T-cell (primary cell): ENCODE results near the gene AP3S2. TPM values are rescaled to one million over a fixed set of nuclear protein-coding genes. Genes with fewer than 3 reads are reported as not detected.
A peak's percentile ranks its signal among the peaks of the same experiment; 100 is the strongest.

ENCODE experiments used
- ATAC-seq, 4 experiments: fragments of 200-7000 bp in 3 of 4; fragments of 150-1000 bp in 1 of 4; cut with Tn5 transposase; replicated peaks in 1 of 4; 1 replicate in 3 of 4; 2 replicates in 1 of 4; pipeline ENCODE4 v1.10.0; 2021; ENCODE audit warnings: moderate library complexity in 3 of 4, mild to moderate bottlenecking in 2 of 4, moderate number of reproducible peaks in 1 of 4
- CTCF ChIA-PET, 2 donors: fragments of 300-600 bp; sonication (Branson Sonifier 250); formaldehyde crosslinking; loops; one replicate each; lab custom pipeline; 2022; ENCODE audit warnings: antibody characterized with exemption in 2 of 2; lab: Charles Lee
- POLR2A ChIA-PET, 2 donors: fragments of 300-600 bp; sonication (Branson Sonifier 250); formaldehyde crosslinking; loops; one replicate each; lab custom pipeline; 2022; ENCODE audit warnings: antibody characterized with exemption in 2 of 2; lab: Charles Lee
- DNase-seq, 35 experiments: peaks; one replicate each; pipeline versions ENCODE4 v3.0.0 to v3.0.0-alpha.2; 2013 to 2023
- H3K27ac ChIP-seq: one replicate; pipeline ENCODE4 v1.5.1; 2013; ENCODE audit warnings: low read length
- H3K27me3 ChIP-seq, 2 experiments: replicated peaks in 1 of 2; 1 replicate in 1 of 2; 2 replicates in 1 of 2; pipeline versions ENCODE4 v1.6.1 to v1.7.0; 2013; ENCODE audit warnings: low read length in 1 of 2, mixed read lengths in 1 of 2; ENCODE audit not compliant: control insufficient read depth in 2 of 2, insufficient read depth in 2 of 2; ENCODE audit errors: extremely low read depth in 1 of 2
- H3K36me3 ChIP-seq, 2 donors: 1 replicate in 1 of 2; 2 replicates in 1 of 2; pipeline versions ENCODE4 v1.6.1 to v1.7.0; 2013; ENCODE audit warnings: low read length in 1 of 2; ENCODE audit not compliant: control insufficient read depth in 2 of 2, insufficient read depth in 1 of 2; ENCODE audit errors: extremely low read depth in 1 of 2
- H3K4me1 ChIP-seq, 2 experiments: 1 replicate in 1 of 2; 2 replicates in 1 of 2; pipeline versions ENCODE4 v1.6.1 to v1.7.0; 2013; ENCODE audit warnings: low read length in 2 of 2, mixed read lengths in 1 of 2; ENCODE audit not compliant: insufficient read depth in 2 of 2, control insufficient read depth in 1 of 2; ENCODE audit errors: extremely low read depth in 1 of 2
- H3K4me3 ChIP-seq, 2 donors: 1 replicate in 1 of 2; 2 replicates in 1 of 2; pipeline versions ENCODE4 v1.5.1 to v1.7.0; 2013; ENCODE audit warnings: mild to moderate bottlenecking in 2 of 2, low read length in 1 of 2, moderate library complexity in 1 of 2; ENCODE audit not compliant: control insufficient read depth in 1 of 2; ENCODE audit errors: extremely low read depth in 1 of 2
- H3K9me3 ChIP-seq: 2 replicates; pipeline ENCODE4 v1.7.0; 2013
- H3K27ac Mint-ChIP-seq, 2 donors: one replicate each; pipeline ENCODE4 v1.8.0; 2020 to 2021; ENCODE audit warnings: mild to moderate bottlenecking in 2 of 2, mixed read lengths in 2 of 2
- H3K27me3 Mint-ChIP-seq, 2 donors: one replicate each; pipeline ENCODE4 v1.8.0; 2021 to 2022; ENCODE audit warnings: mixed read lengths in 2 of 2
- H3K36me3 Mint-ChIP-seq: one replicate; pipeline ENCODE4 v1.8.0; 2021; ENCODE audit warnings: mixed read lengths
- H3K4me1 Mint-ChIP-seq, 3 donors: one replicate each; pipeline ENCODE4 v1.8.0; 2020 to 2022; ENCODE audit warnings: mixed read lengths in 3 of 3, mild to moderate bottlenecking in 1 of 3
- H3K4me3 Mint-ChIP-seq, 3 donors: one replicate each; pipeline ENCODE4 v1.8.0; 2020 to 2022; ENCODE audit warnings: mild to moderate bottlenecking in 3 of 3, mixed read lengths in 3 of 3, moderate library complexity in 3 of 3
- H3K9me3 Mint-ChIP-seq, 3 donors: one replicate each; pipeline ENCODE4 v1.8.0; 2020 to 2022; ENCODE audit warnings: mixed read lengths in 3 of 3
- WGBS: methylation state at CpG from one replicate; pipeline ENCODE4 v1.1.5; 2013; ENCODE audit warnings: missing lambda C conversion rate; ENCODE audit not compliant: insufficient coverage; 5-methylcytosine and 5-hydroxymethylcytosine counted together
- total RNA-seq, 35 experiments: library from RNA in 6 of 35; stranded (reverse) in 6 of 35; fragments of 120-200 nt in 1 of 35; gene quantifications; one replicate each; pipeline versions ENCODE4 v1.2.1 to v1.2.4 and lab custom pipeline; 2013 to 2026

AP3S2 gene
- total RNA-seq, 5 donors from 2014 or later (not counting 1 experiment from before 2014, with no cell fraction given): 22.8 to 30.5 (median 24.9) TPM

- Mint-ChIP-seq H3K27ac (no peak within 1 kb of the TSS), H3K36me3 (no peaks in the 10 kb centered on the region), H3K4me3 (peak within 1 kb of the TSS in 2 of 3 donors; percentile 41 to 42), H3K9me3 (no peaks in the 10 kb centered on the region), H3K4me1 (peaks cover 0 to 7% (median 6%) of the 10 kb centered on the region in 3 donors), H3K27me3 (peaks cover 29 to 45% of the 10 kb centered on the region in 2 donors)
- 14% methylated on average over 50 of the region's 57 CpGs for WGBS
- H3K27ac ChIP-seq: no peak within 1 kb of the TSS
- ATAC-seq: peak; percentile 33 to 56 (median 43)
- ChIA-PET POLR2A (no interaction called here), CTCF (interaction anchor here in 1 of 2 donors (0.5 to 0.6 kb wide), 2 partner anchors 15 to 556 kb away, joined by 3 to 4 read pairs; no protein-coding TSS in a partner anchor)
- peak in 3 of 35 experiments; percentile 9 to 14 (median 10) for DNase-seq
- H3K4me1 ChIP-seq: peaks cover 0 to 5% of the 10 kb centered on the region in 2 experiments
- peak within 1 kb of the TSS in 1 of 2 donors; percentile 66 for H3K4me3 ChIP-seq
- peaks cover 0 to 43% of the 10 kb centered on the region in 2 experiments for H3K27me3 ChIP-seq
- no peaks in the 10 kb centered on the region for H3K9me3 ChIP-seq
- H3K36me3 ChIP-seq: no peaks in the 10 kb centered on the region
These were observed 19.0 kb upstream of the AP3S2 start, which contains the start of gene ARPIN for GRCh38 chr15:89912674-89913396. Gene ARPIN, minus strand, starts transcription at chr15:89912952. Its CDS starts 117 bp downstream, at chr15:89912835.

- H3K36me3 Mint-ChIP-seq: no peaks in the 10 kb centered on the region
- Histone ChIP-seq H3K27ac (no peak overlapping the region), H3K36me3 (no peaks in the 10 kb centered on the region), H3K9me3 (no peaks in the 10 kb centered on the region), H3K4me3 (no peak overlapping the region), H3K4me1 (peaks cover 0 to 5% of the 10 kb centered on the region in 2 experiments), H3K27me3 (peaks cover 0 to 43% of the 10 kb centered on the region in 2 experiments)
- H3K9me3 Mint-ChIP-seq: no peaks in the 10 kb centered on the region
- peaks cover 0 to 7% (median 6%) of the 10 kb centered on the region in 3 donors for H3K4me1 Mint-ChIP-seq
- ChIA-PET CTCF (no interaction called here), POLR2A (no interaction called here)
- H3K27me3 Mint-ChIP-seq: peaks cover 29 to 46% of the 10 kb centered on the region in 2 donors
- WGBS: 55% methylated on average over 21 of the region's 36 CpGs
- no peak for ATAC-seq
- no peak overlapping the region for H3K27ac Mint-ChIP-seq
- peak overlapping the region in 2 of 3 donors; percentile 15 to 41 for H3K4me3 Mint-ChIP-seq
- no peak for DNase-seq
These were observed 18.4 kb upstream of the AP3S2 start for GRCh38 chr15:89912145-89912673.

- ATAC-seq (no peak), DNase-seq (no peak)
- Mint-ChIP-seq H3K27ac (no peak overlapping the region), H3K36me3 (no peaks in the 10 kb centered on the region), H3K4me3 (peak overlapping the region in 1 of 3 donors; percentile 15), H3K4me1 (peaks cover 0 to 7% (median 6%) of the 10 kb centered on the region in 3 donors), H3K27me3 (peaks cover 29 to 46% of the 10 kb centered on the region in 2 donors), H3K9me3 (no peaks in the 10 kb centered on the region)
- Histone ChIP-seq H3K27ac (no peak overlapping the region), H3K4me3 (no peak overlapping the region), H3K36me3 (no peaks in the 10 kb centered on the region), H3K27me3 (peaks cover 0 to 46% of the 10 kb centered on the region in 2 experiments), H3K4me1 (peaks cover 0 to 5% of the 10 kb centered on the region in 2 experiments), H3K9me3 (no peaks in the 10 kb centered on the region)
- POLR2A ChIA-PET: no interaction called here
- CTCF ChIA-PET: no interaction called here
- WGBS: 77% methylated on average over 2 of the region's 6 CpGs
These were observed 17.3 kb upstream of the AP3S2 start for GRCh38 chr15:89910891-89911626.

GRCh38 chr15:89909611-89910010 is 15.8 kb upstream of the AP3S2 start:
- ChIA-PET CTCF (no interaction called here), POLR2A (no interaction called here)
- Mint-ChIP-seq H3K4me1 (peaks cover 0 to 7% (median 6%) of the 10 kb centered on the region in 3 donors), H3K36me3 (no peaks in the 10 kb centered on the region), H3K27ac (no peak overlapping the region), H3K9me3 (no peaks in the 10 kb centered on the region), H3K27me3 (peaks cover 26 to 43% of the 10 kb centered on the region in 2 donors), H3K4me3 (no peak overlapping the region)
- H3K9me3 ChIP-seq: no peaks in the 10 kb centered on the region
- ATAC-seq: no peak
- peaks cover 0 to 48% of the 10 kb centered on the region in 2 experiments for H3K27me3 ChIP-seq
- peaks cover 0 to 5% of the 10 kb centered on the region in 2 experiments for H3K4me1 ChIP-seq
- H3K4me3 ChIP-seq: no peak overlapping the region
- WGBS: 100% methylated on average over 1 of the region's 2 CpGs
- H3K27ac ChIP-seq: no peak overlapping the region
- no peaks in the 10 kb centered on the region for H3K36me3 ChIP-seq
- DNase-seq: no peak

GRCh38 chr15:89908226-89908625 is 14.4 kb upstream of the AP3S2 start:
- Histone ChIP-seq H3K9me3 (no peaks in the 10 kb centered on the region), H3K27ac (no peak overlapping the region), H3K36me3 (no peaks in the 10 kb centered on the region), H3K4me3 (no peak overlapping the region), H3K27me3 (peaks cover 0 to 44% of the 10 kb centered on the region in 2 experiments), H3K4me1 (peaks cover 0 to 5% of the 10 kb centered on the region in 2 experiments)
- WGBS: 82% methylated on average over 4 of the region's 16 CpGs
- ATAC-seq: no peak
- ChIA-PET POLR2A (no interaction called here), CTCF (no interaction called here)
- DNase-seq: no peak
- no peaks in the 10 kb centered on the region for H3K36me3 Mint-ChIP-seq
- peaks cover 25 to 33% of the 10 kb centered on the region in 2 donors for H3K27me3 Mint-ChIP-seq
- peaks cover 0 to 4% (median 4%) of the 10 kb centered on the region in 3 donors for H3K4me1 Mint-ChIP-seq
- H3K27ac Mint-ChIP-seq: no peak overlapping the region
- no peak overlapping the region for H3K4me3 Mint-ChIP-seq
- no peaks in the 10 kb centered on the region for H3K9me3 Mint-ChIP-seq

- no peaks in the 10 kb centered on the region for H3K9me3 ChIP-seq
- DNase-seq (no peak), ATAC-seq (no peak)
- H3K27ac Mint-ChIP-seq: no peak overlapping the region
- CTCF ChIA-PET: no interaction called here
- H3K4me3 ChIP-seq: no peak overlapping the region
- H3K36me3 Mint-ChIP-seq: no peaks in the 10 kb centered on the region
- 86% methylated on average over 5 of the region's 7 CpGs for WGBS
- H3K27me3 Mint-ChIP-seq: peaks cover 25 to 28% of the 10 kb centered on the region in 2 donors
- no peaks in the 10 kb centered on the region for H3K36me3 ChIP-seq
- no peaks in the 10 kb centered on the region for H3K9me3 Mint-ChIP-seq
- H3K4me3 Mint-ChIP-seq: no peak overlapping the region
- POLR2A ChIA-PET: no interaction called here
- H3K27ac ChIP-seq: no peak overlapping the region
- peaks cover 0 to 36% of the 10 kb centered on the region in 2 experiments for H3K27me3 ChIP-seq
- peaks cover 0 to 4% (median 2%) of the 10 kb centered on the region in 3 donors for H3K4me1 Mint-ChIP-seq
- H3K4me1 ChIP-seq: no peaks in the 10 kb centered on the region
These were observed 13.5 kb upstream of the AP3S2 start for GRCh38 chr15:89907289-89907688.
